CD4-positive, alpha-beta T cell (primary cell): ENCODE results near the gene CENPE. TPM values are rescaled to one million over a fixed set of nuclear protein-coding genes. Genes with fewer than 3 reads are reported as not detected.
A peak's percentile ranks its signal among the peaks of the same experiment; 100 is the strongest.

Experiments used
- ATAC-seq: fragments of 200-7000 bp; cut with Tn5 transposase; one replicate; pipeline ENCODE4 v1.10.0; 2022; ENCODE audit warnings: mild to moderate bottlenecking; ENCODE audit not compliant: poor library complexity
- CTCF ChIA-PET: fragments of 350-600 bp; sonication (Branson Sonifier 250); formaldehyde crosslinking; loops from one replicate; lab custom pipeline; 2021; ENCODE audit warnings: antibody characterized with exemption, inconsistent platforms; lab: Charles Lee
- POLR2A ChIA-PET: fragments of 350-600 bp; sonication (Branson Sonifier 250); formaldehyde crosslinking; loops from one replicate; lab custom pipeline; 2021; ENCODE audit warnings: antibody characterized with exemption, inconsistent platforms; lab: Charles Lee
- DNase-seq, 14 experiments: peaks; one replicate each; pipeline ENCODE4 v3.0.0-alpha.2; 2013 to 2020; ENCODE audit warnings: mixed read lengths in 2 of 14
- H3K27ac ChIP-seq, 2 donors: one replicate each; pipeline versions ENCODE4 v1.5.1 to v1.7.0; 2013; ENCODE audit warnings: low read length in 2 of 2, low read depth in 1 of 2, mild to moderate bottlenecking in 1 of 2
- H3K27me3 ChIP-seq, 2 experiments: 1 replicate in 1 of 2; 2 replicates in 1 of 2; pipeline versions ENCODE4 v1.6.1 to v1.7.0; 2013; ENCODE audit warnings: low read length in 2 of 2, control low read depth in 1 of 2, mild to moderate bottlenecking in 1 of 2, moderate library complexity in 1 of 2; ENCODE audit not compliant: insufficient read depth in 2 of 2, control insufficient read depth in 1 of 2
- H3K36me3 ChIP-seq: one replicate; pipeline ENCODE4 v1.6.1; 2013; ENCODE audit warnings: low read length, control low read depth; ENCODE audit not compliant: insufficient read depth
- H3K4me1 ChIP-seq: one replicate; pipeline ENCODE4 v1.6.1; 2013; ENCODE audit warnings: low read length, control low read depth; ENCODE audit not compliant: insufficient read depth
- H3K4me3 ChIP-seq: one replicate; pipeline ENCODE4 v1.5.1; 2013; ENCODE audit warnings: mild to moderate bottlenecking, low read length, moderate library complexity
- H3K9me3 ChIP-seq, 2 experiments: 1 replicate in 1 of 2; 2 replicates in 1 of 2; pipeline versions ENCODE4 v1.6.1 to v1.7.0; 2013; ENCODE audit warnings: low read length in 2 of 2, mild to moderate bottlenecking in 2 of 2, control low read depth in 1 of 2, moderate library complexity in 1 of 2; ENCODE audit not compliant: control insufficient read depth in 1 of 2, insufficient read depth in 1 of 2
- H3K27ac Mint-ChIP-seq: one replicate; pipeline ENCODE4 v1.8.0; 2020; ENCODE audit warnings: mixed read lengths
- H3K27me3 Mint-ChIP-seq: one replicate; pipeline ENCODE4 v1.8.0; 2021; ENCODE audit warnings: mixed read lengths
- H3K36me3 Mint-ChIP-seq: one replicate; pipeline ENCODE4 v1.8.0; 2021; ENCODE audit warnings: low read depth, mixed read lengths
- H3K4me1 Mint-ChIP-seq: one replicate; pipeline ENCODE4 v1.8.0; 2021; ENCODE audit warnings: low read depth, mixed read lengths
- H3K4me3 Mint-ChIP-seq: one replicate; pipeline ENCODE4 v1.8.0; 2020; ENCODE audit warnings: mild to moderate bottlenecking, mixed read lengths
- H3K9me3 Mint-ChIP-seq: one replicate; pipeline ENCODE4 v1.8.0; 2020; ENCODE audit warnings: mixed read lengths
- CTCF ChIP-seq: fragments of 200-600 bp; IDR thresholded peaks from one replicate; pipeline ENCODE4 v1.8.0; 2022; ENCODE audit warnings: antibody characterized with exemption, mild to moderate bottlenecking
- intact Hi-C, 2 experiments: fragments of 100-400 bp; cut with DNase I in 1 of 2; cut with micrococcal nuclease in 1 of 2; formaldehyde crosslinking; loops; one replicate each; pipeline versions ENCODE4 v1.15.1 to v1.9.0; 2023 to 2025; cut with DNase I, micrococcal nuclease
- total RNA-seq, 174 experiments: library from RNA in 2 of 174; stranded (reverse) in 2 of 174; gene quantifications; one replicate each; pipeline ENCODE4 v1.2.3 and lab custom pipeline; 2021 to 2026

CENPE gene
- total RNA-seq, 2 experiments from 2014 or later, result 2.7 to 3.2 TPM

GRCh38 chr4:103201253-103201652 is 3.1 kb upstream of the CENPE start:
- TF ChIP-seq CTCF, result no peak

DNA sequence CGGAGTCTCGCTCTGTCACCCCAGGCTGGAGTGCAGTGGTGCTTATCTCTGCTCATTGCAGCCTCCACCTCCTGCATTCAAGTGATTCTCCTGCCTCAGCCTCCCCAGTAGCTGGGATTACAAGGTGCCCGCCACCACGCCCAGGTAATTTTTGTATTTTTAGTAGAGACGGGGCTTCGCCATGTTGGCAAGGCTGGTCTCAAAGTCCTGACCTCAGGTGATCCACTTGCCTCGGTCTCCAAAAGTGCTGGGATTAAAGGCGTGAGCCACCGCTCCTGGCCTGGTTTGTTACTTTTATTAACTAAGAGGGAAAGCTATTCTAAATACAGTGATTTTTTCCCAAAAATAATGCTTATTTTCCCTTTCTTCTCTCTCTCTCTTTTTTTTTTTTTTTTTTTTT is 866 bp upstream of the CENPE start:
- H3K27ac ChIP-seq, result no peak overlapping the region
- no peaks in the 10 kb centered on the region for H3K27me3 ChIP-seq
- Mint-ChIP-seq H3K27ac (peak overlapping the region; percentile 90), H3K27me3 (no peaks in the 10 kb centered on the region), H3K36me3 (peaks cover 6% of the 10 kb centered on the region), H3K4me1 (peaks cover 12% of the 10 kb centered on the region), H3K4me3 (peak overlapping the region; percentile 93), H3K9me3 (no peaks in the 10 kb centered on the region)
- POLR2A ChIA-PET, result no interaction called here
- no peaks in the 10 kb centered on the region for H3K36me3 ChIP-seq
- H3K4me3 ChIP-seq, result peak overlapping the region; percentile 69
- no peaks in the 10 kb centered on the region for H3K9me3 ChIP-seq
- CTCF ChIA-PET, result interaction anchor here (0.7 kb wide), 1 partner anchor 328 kb away, joined by 3 read pairs; no protein-coding TSS in a partner anchor
- DNase-seq (no peak), ATAC-seq (no peak)
- TF ChIP-seq CTCF, result no peak
- intact Hi-C loops, result loop anchor here in 1 of 2 experiments (5.0 kb wide), 1 partner anchor 772 kb away; no protein-coding TSS in a partner anchor
- peaks cover 13% of the 10 kb centered on the region for H3K4me1 ChIP-seq

More at GRCh38 chr4:103201253-103201652, 3.1 kb upstream of the CENPE start:
- peaks cover 13% of the 10 kb centered on the region for H3K4me1 ChIP-seq
- ChIA-PET CTCF (no interaction called here), POLR2A (no interaction called here)
- H3K9me3 Mint-ChIP-seq, result no peaks in the 10 kb centered on the region
- no peaks in the 10 kb centered on the region for H3K9me3 ChIP-seq
- no peaks in the 10 kb centered on the region for H3K36me3 ChIP-seq
- DNase-seq (no peak), ATAC-seq (no peak)
- H3K27ac ChIP-seq, result no peak overlapping the region
- H3K27me3 Mint-ChIP-seq, result no peaks in the 10 kb centered on the region
- H3K27ac Mint-ChIP-seq, result no peak overlapping the region
- peak overlapping the region; percentile 12 for H3K4me3 Mint-ChIP-seq
- no peak overlapping the region for H3K4me3 ChIP-seq
- H3K27me3 ChIP-seq, result no peaks in the 10 kb centered on the region
- H3K4me1 Mint-ChIP-seq, result peaks cover 12% of the 10 kb centered on the region
- peaks cover 6% of the 10 kb centered on the region for H3K36me3 Mint-ChIP-seq
- intact Hi-C loops, result loop anchor here in 1 of 2 experiments (5.0 to 10.0 kb wide), 2 partner anchors 99 to 856 kb away; partner anchors contain the start of gene SLC39A8

GRCh38 chr4:103197765-103198110 is 405 bp downstream of the CENPE start:
- Mint-ChIP-seq H3K4me3 (peak overlapping the region; percentile 93), H3K36me3 (peaks cover 6% of the 10 kb centered on the region), H3K27ac (peak overlapping the region; percentile 90), H3K27me3 (no peaks in the 10 kb centered on the region), H3K4me1 (peaks cover 12% of the 10 kb centered on the region), H3K9me3 (no peaks in the 10 kb centered on the region)
- POLR2A ChIA-PET, result no interaction called here
- CTCF ChIA-PET, result no interaction called here
- intact Hi-C loops, result loop anchor here in 1 of 2 experiments (5.0 kb wide), 1 partner anchor 770 kb away; no protein-coding TSS in a partner anchor
- H3K9me3 ChIP-seq, result no peaks in the 10 kb centered on the region
- H3K4me1 ChIP-seq, result peaks cover 13% of the 10 kb centered on the region
- peak overlapping the region in 1 of 2 donors; percentile 72 for H3K27ac ChIP-seq
- H3K4me3 ChIP-seq, result peak overlapping the region; percentile 69
- no peaks in the 10 kb centered on the region for H3K36me3 ChIP-seq
- no peak for TF ChIP-seq CTCF
- ATAC-seq (peak; percentile 40), DNase-seq (no peak)
- no peaks in the 10 kb centered on the region for H3K27me3 ChIP-seq
